OCI-LY1 (cell line): ENCODE results near the gene UBTD2.

Source experiments
- H2AFZ ChIP-seq: fragments of 200-600 bp; sonication (generic), shearing (Covaris generic); 2 replicates; pipeline ENCODE4 v1.6.0; 2014; ENCODE audit warnings: antibody characterized with exemption, mild to moderate bottlenecking, low read length
- H3F3A ChIP-seq: fragments of 200-600 bp; sonication (generic), shearing (Covaris generic); 2 replicates; pipeline ENCODE4 v1.6.0; 2014; ENCODE audit warnings: mild to moderate bottlenecking, antibody characterized with exemption, low read length, moderate library complexity; ENCODE audit not compliant: insufficient read depth
- H3K27ac ChIP-seq: fragments of 200-600 bp; sonication (generic); 2 replicates; pipeline ENCODE4 v1.5.1; 2014; ENCODE audit warnings: low read length, mixed run types, mild to moderate bottlenecking, low read depth; ENCODE audit not compliant: poor library complexity, severe bottlenecking
- H3K27me3 ChIP-seq: fragments of 200-600 bp; sonication (generic); 2 replicates; pipeline ENCODE4 v1.6.0; 2014; ENCODE audit warnings: antibody characterized with exemption, mild to moderate bottlenecking, low read length, moderate library complexity; ENCODE audit not compliant: insufficient read depth
- H3K36me3 ChIP-seq: fragments of 200-600 bp; sonication (generic); 2 replicates; pipeline ENCODE4 v1.6.1; 2014; ENCODE audit warnings: mild to moderate bottlenecking, antibody characterized with exemption, low read length, moderate library complexity, mixed read lengths; ENCODE audit not compliant: insufficient read depth
- H3K4me1 ChIP-seq: fragments of 200-600 bp; sonication (generic); 2 replicates; pipeline ENCODE4 v1.5.1; 2014; ENCODE audit warnings: mild to moderate bottlenecking, low read length, moderate library complexity; ENCODE audit not compliant: insufficient read depth, severe bottlenecking
- H3K4me2 ChIP-seq: fragments of 200-600 bp; sonication (generic), shearing (Covaris generic); 2 replicates; pipeline ENCODE4 v1.6.1; 2014; ENCODE audit warnings: low read length
- H3K4me3 ChIP-seq: fragments of 200-600 bp; sonication (generic); 2 replicates; pipeline ENCODE4 v1.5.1; 2014; ENCODE audit warnings: low read length, low read depth, mild to moderate bottlenecking, mixed read lengths; ENCODE audit not compliant: poor library complexity, severe bottlenecking
- H3K79me2 ChIP-seq: fragments of 200-600 bp; shearing (Covaris generic); 2 replicates; pipeline ENCODE4 v1.6.1; 2016; ENCODE audit warnings: mixed run types, low read length, mixed read lengths; ENCODE audit not compliant: insufficient read depth
- H3K9ac ChIP-seq: fragments of 200-600 bp; sonication (generic), shearing (Covaris generic); 2 replicates; pipeline ENCODE4 v1.6.1; 2014; ENCODE audit warnings: mild to moderate bottlenecking, low read length, mixed read lengths
- H3K9me2 ChIP-seq: fragments of 200-600 bp; sonication (generic), shearing (Covaris generic); 2 replicates; pipeline ENCODE4 v1.6.1; 2014; ENCODE audit warnings: low read depth, mild to moderate bottlenecking, low read length, mixed read lengths
- H3K9me3 ChIP-seq: fragments of 200-600 bp; shearing (Covaris generic); 2 replicates; pipeline ENCODE4 v1.6.1; 2014; ENCODE audit warnings: low read length, mixed read lengths
- H4K20me1 ChIP-seq: fragments of 200-600 bp; sonication (generic), shearing (Covaris generic); 2 replicates; pipeline ENCODE4 v1.6.0; 2016; ENCODE audit warnings: mild to moderate bottlenecking, low read length; ENCODE audit not compliant: insufficient read depth
- EZH2 ChIP-seq: fragments of 200-600 bp; sonication (generic), shearing (Covaris generic); IDR thresholded peaks from 2 replicates; pipeline ENCODE4 v1.8.0; 2017; ENCODE audit warnings: borderline replicate concordance, mixed run types, mild to moderate bottlenecking, antibody characterized with exemption, low read length, moderate library complexity, mixed read lengths
- TF ChIP-seq, protein P1 (sequence below): fragments of 200-600 bp; sonication (generic), shearing (Covaris generic); IDR thresholded peaks from 2 replicates; pipeline ENCODE4 v1.5.1; 2017; ENCODE audit warnings: mild to moderate bottlenecking, antibody characterized with exemption, low read length, moderate library complexity, mixed read lengths

The UBTD2 gene

DNA sequence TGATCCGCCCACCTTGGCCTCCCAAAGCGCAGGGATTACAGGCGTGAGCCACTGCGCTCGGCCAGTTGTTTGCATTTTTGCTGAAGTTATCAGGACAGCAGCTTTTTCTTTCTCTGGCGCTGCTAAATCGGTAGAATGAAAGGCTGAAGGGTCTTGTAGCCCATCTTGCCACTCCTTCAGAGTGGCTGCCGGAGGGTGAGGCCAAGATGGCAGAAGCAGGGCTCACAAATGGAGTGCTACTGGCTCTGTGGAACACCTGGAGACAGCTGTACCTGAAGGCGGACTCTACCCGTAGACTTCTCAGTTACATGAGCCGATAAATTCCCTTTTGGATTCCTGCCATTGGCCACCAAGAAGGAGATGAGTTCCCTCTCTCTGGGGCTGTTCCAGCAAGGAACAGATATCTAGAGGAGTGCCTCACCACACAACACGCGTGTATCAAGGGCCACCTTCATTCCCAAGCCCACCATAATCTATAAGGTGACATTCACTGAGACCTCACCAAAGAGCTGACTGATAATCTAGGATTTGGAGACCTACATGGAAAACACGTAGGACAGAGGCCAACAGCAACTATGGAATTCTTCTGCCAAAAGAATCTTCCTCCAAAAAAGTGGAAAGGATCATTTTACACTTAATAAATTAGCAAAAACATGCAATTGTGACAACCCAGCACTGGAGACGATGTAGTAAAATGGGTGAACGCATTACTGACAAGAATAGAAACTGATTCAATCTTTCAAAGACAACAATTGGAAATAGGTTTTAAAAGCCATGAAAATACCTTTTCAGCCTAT is 117.3 kb downstream of the UBTD2 start:
- no peak overlapping the region for H3K9ac ChIP-seq
- H4K20me1 ChIP-seq = no peaks in the 10 kb centered on the region
- no peaks in the 10 kb centered on the region for H3K27me3 ChIP-seq
- 0 out of 2 replicates have a peak, but pooled peaks cover 2% of the 10 kb centered on the region for H3K79me2 ChIP-seq
- no peaks in the 10 kb centered on the region for H3K9me2 ChIP-seq
- no peak overlapping the region for H2AFZ ChIP-seq
- TF ChIP-seq, protein P1, sequence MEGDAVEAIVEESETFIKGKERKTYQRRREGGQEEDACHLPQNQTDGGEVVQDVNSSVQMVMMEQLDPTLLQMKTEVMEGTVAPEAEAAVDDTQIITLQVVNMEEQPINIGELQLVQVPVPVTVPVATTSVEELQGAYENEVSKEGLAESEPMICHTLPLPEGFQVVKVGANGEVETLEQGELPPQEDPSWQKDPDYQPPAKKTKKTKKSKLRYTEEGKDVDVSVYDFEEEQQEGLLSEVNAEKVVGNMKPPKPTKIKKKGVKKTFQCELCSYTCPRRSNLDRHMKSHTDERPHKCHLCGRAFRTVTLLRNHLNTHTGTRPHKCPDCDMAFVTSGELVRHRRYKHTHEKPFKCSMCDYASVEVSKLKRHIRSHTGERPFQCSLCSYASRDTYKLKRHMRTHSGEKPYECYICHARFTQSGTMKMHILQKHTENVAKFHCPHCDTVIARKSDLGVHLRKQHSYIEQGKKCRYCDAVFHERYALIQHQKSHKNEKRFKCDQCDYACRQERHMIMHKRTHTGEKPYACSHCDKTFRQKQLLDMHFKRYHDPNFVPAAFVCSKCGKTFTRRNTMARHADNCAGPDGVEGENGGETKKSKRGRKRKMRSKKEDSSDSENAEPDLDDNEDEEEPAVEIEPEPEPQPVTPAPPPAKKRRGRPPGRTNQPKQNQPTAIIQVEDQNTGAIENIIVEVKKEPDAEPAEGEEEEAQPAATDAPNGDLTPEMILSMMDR = no peak
- no peak for TF ChIP-seq EZH2
- H3K4me1 ChIP-seq = peaks cover 35% of the 10 kb centered on the region
- H3K4me2 ChIP-seq = no peak overlapping the region
- H3K36me3 ChIP-seq = peaks cover 5% of the 10 kb centered on the region; the same call in 1 of the 2 replicates
- H3F3A ChIP-seq = no peaks in the 10 kb centered on the region
- H3K27ac ChIP-seq = no peak overlapping the region
- H3K9me3 ChIP-seq = no peaks in the 10 kb centered on the region
- no peak overlapping the region for H3K4me3 ChIP-seq

DNA sequence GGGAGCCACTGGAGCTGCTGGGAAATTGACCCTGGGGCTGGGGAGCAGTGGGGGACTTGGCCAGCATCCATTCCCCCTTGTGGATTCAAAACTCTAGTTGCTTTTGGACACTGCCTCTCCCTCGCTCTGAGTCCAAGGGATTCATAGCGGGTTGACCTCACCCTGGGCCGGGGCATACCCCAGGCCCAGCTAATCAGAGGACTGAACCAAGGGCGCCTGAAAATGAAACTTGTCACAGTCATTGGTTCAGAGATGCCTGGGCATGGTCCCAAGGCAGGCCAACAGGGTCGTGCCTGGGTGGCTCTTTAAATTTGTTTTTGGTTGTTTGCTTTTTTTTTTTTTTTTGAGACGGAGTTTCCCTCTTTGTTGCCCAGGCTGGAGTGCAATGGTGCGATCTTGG is 118.1 kb downstream of the UBTD2 start:
- no peak overlapping the region for H3K4me3 ChIP-seq
- no peaks in the 10 kb centered on the region for H3K9me2 ChIP-seq
- H2AFZ ChIP-seq = no peak overlapping the region
- H3K79me2 ChIP-seq = 0 out of 2 replicates have a peak, but pooled peaks cover 5% of the 10 kb centered on the region
- H3K4me1 ChIP-seq = peaks cover 40% of the 10 kb centered on the region
- no peaks in the 10 kb centered on the region for H3K9me3 ChIP-seq
- H3K4me2 ChIP-seq = no peak overlapping the region
- TF ChIP-seq, protein P1 = no peak
- no peak for TF ChIP-seq EZH2
- no peak overlapping the region; the same call in 1 of the 2 replicates for H3K9ac ChIP-seq
- H3F3A ChIP-seq = no peaks in the 10 kb centered on the region
- no peaks in the 10 kb centered on the region for H4K20me1 ChIP-seq
- H3K27ac ChIP-seq = peak overlapping the region; percentile 57
- peaks cover 5% of the 10 kb centered on the region; the same call in 1 of the 2 replicates for H3K36me3 ChIP-seq
- H3K27me3 ChIP-seq = no peaks in the 10 kb centered on the region

DNA sequence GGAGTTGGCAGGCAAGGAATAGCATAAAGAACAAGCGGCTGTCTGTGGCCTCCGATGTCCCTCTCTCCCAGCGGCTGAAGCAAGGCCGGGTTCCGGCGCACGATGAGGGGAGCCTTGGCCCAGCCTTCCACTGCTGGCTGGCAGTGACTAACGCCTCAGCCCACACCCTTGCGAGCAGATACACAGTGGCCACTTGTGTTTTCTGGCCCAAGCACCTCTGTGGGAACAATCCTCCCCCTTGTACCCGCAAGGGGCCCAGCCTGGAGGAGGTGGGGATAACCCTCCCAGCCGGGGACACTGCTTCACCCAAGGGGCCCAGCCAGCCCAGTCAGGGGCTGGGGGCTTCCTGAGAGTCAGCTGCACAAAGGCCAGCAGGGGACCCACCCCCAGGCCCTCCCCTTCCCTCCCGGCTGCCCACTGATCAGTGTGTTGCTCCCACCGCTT is 118.8 kb downstream of the UBTD2 start:
- no peak overlapping the region for H3K4me3 ChIP-seq

More for the DNA sequence above, 118.8 kb downstream of the UBTD2 start:
- Histone ChIP-seq H3K4me1 (peaks cover 47% of the 10 kb centered on the region), H3K36me3 (peaks cover 5% of the 10 kb centered on the region; the same call in 1 of the 2 replicates), H3K4me2 (0 out of 2 replicates have a peak overlapping the region, but pooled peaks have one; percentile 5), H3K9ac (no peak overlapping the region), H3K27ac (peak overlapping the region; percentile 57), H3K9me3 (no peaks in the 10 kb centered on the region), H4K20me1 (no peaks in the 10 kb centered on the region), H3K79me2 (0 out of 2 replicates have a peak, but pooled peaks cover 6% of the 10 kb centered on the region), H3K27me3 (no peaks in the 10 kb centered on the region), H2AFZ (no peak overlapping the region), H3F3A (no peaks in the 10 kb centered on the region), H3K9me2 (no peaks in the 10 kb centered on the region)
- TF ChIP-seq EZH2 = no peak
